Head of caudate nucleus (tissue), 42 donors: Measurements from ENCODE around the gene ANKRD13B.

Experiments used
- DNase-seq, 42 donors: peaks; one replicate each; pipeline versions ENCODE4 v3.0.0 to v3.0.0-alpha.2; 2020 to 2021; ENCODE audit warnings: mixed read lengths in 7 of 42
- intact Hi-C: fragments of 100-400 bp; cut with DNase I; formaldehyde crosslinking; loops from one replicate; pipeline ENCODE4 v1.15.0; 2022

Gene ANKRD13B

DNA sequence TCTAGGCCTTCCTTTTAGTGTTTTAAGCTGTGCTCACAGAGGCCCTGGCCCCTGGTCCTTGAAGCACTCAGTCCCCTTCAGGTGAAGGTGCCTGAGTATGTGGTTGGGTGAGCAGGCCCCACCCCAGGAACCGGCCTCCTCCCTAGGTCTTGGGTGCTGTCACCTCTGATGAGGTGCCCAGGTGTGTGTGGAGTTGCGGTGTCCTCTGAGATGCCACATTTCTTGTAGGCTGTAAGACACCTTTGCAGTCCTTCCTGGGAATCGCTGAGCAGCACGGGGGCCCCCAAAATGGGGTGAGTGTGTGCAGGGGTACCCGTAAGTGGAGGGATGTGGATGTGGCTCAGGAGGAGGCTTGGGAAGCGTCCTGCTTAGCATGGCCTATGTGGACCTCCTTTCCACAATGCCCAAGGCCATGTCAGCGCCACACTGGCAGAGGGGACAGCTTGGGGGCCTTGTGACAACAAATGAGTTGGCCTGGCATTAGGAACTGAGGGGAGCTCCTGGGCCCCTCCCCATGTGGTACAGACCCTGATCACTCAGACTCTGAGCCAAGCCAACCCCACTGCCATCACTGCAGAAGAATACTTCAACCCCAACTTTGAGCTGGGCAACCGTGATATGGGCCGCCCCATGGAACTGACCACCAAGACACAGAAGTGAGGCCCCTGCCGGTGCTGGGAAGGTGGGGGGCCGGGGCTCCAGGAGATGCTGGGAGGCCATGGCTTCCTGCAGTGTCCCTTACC lies 18.6 kb downstream of the ANKRD13B start:
- intact Hi-C loops: no loop called here
- DNase-seq: peak in 1 of 42 donors; percentile 28

DNA sequence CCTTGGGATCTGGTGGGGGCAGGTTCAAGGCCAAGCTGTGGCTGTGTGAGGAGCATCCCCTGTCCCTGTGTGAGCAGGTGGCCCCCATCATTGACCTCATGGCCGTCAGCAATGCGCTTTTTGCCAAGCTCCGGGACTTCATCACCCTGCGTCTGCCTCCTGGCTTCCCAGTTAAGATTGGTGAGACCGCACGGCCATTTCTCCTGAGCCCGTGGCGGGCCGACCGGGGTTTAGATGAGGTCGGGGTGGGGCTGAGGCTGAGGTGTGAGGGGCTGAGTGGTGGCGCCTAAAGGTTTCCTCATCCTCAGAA lies 19.1 kb downstream of the ANKRD13B start:
- intact Hi-C loops: no loop called here
- DNase-seq: no peak

- DNase-seq: peak in 3 of 42 donors; percentile 5 to 45 (median 28)
- intact Hi-C loops: no loop called here
Measured at GRCh38 chr17:29612404-29613280, 19.7 kb downstream of the ANKRD13B start.

DNA sequence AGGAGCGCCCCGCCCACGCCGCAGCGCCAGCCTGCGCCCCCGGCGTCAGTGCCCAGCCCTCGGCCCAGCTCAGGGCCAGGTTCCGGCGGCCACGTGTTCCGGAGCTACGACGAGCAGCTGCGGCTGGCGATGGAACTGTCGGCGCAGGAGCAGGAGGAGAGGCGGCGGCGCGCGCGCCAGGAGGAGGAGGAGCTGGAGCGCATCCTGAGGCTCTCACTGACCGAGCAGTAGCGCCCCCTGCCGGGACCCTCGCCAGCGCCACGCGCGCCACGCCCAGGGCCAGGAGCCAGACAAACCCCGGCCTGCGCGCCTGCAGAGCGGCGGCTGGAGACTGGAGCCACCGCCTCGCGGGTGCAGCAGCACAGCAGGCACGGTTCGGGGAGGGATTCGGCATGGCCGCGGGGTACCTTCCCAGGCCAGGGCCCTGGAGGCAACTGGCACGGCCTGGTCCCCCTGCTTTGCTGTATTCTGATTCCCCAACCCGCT lies 20.5 kb downstream of the ANKRD13B start:
- intact Hi-C loops: no loop called here
- DNase-seq: peak; percentile 86 to 98 (median 95)

GRCh38 chr17:29613856-29614255 lies 20.9 kb downstream of the ANKRD13B start:
- peak in 2 of 42 donors; percentile 36 to 38 for DNase-seq
- intact Hi-C loops: no loop called here

DNA sequence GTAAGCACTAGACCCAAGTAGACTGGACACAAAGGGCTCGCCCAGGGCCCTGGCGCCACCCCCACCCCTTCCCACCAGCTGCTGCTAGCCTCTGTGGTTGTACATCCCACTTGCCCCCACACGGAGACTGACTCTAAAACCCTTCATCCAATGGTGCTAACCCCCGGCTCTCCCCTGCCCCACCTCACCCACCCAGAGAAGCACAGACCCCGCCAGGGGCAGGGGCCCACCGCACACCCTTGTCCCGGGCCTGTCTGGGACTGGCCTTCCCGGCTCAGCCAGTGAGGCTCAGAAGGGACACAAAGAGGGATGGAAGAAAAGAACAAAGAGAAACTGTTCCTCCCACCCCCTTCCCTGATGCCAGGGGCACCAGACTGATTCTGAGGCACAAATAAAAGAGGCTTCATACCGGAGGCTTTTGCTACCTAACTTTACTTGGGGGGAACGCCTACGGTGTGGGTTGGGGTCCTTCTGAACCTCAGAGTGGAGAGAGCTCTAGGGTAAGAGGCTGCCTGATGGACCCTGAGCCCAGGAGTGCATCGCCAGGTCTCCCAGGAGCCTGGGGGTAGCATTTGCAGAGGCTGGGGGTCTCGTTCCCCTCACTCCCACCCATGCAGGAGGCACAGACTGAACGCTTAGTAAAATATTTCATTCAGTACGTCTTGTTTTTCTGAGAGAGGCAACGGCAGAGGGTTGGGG lies 21.6 kb downstream of the ANKRD13B start:
- intact Hi-C loops: loop anchor here (5.0 kb wide), 1 partner anchor 318 kb away; the partner anchor contains the start of gene SSH2
- peak in 23 of 42 donors; percentile 15 to 74 (median 58) for DNase-seq

DNA sequence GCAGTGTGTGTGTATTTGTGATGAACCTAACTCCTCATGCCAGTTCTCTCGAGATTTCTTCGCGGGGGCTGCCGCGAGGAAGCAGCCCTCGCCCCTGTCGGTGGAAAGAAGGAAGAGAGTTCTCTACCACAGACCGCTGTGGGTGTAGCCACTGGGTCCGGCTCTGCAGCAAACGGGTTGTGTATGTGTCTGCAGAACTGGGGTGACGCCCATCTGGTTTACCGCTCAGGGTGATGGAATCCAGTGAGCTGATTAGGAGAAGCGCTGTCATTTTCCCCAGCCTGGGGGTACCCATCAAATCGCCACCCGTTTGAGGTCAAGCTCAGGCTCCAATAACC lies 22.1 kb downstream of the ANKRD13B start:
- intact Hi-C loops: loop anchor here (5.0 kb wide), 1 partner anchor 317 kb away; the partner anchor contains the start of gene SSH2
- peak in 29 of 42 donors; percentile 29 to 72 (median 52) for DNase-seq

DNA sequence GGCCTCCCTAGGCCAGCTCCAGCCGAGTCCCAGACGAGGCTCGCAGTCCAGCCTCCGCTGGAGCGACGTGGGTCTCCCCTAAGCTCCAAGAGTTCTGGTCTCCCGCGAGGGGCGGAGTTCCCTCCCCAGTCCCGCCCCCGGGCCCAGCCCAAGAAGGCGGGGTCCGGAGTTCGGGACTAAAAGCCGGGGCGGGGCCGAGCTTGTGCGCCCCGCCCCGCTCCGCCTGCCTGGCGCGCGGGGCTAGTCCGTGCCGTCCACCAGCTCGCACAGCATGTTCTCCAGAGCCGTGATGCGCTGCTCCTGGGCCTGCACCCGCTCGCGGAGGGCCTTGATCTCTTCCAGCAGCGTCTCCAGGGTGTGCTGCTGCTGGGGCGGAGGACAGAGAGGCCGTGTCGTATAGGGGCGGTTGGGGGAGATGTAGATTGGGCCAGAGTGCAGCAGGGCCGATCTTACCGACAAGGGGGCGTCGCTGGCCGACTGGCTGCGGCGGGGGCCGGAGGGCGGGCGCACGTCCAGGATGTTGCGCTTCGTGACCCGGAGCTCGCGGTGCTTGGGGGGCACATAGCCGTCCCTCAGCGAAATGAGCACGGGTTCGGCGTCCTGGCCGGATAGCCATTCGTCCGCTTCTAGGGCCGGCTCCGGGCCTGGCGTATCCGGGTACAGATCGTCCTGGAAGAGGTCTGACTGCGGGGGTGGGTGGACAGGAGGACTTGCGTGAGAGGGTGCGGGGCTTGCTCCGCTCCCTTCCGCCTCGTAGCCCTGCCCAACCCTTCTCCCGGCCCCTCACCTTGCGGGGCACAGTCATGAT lies 22.8 kb downstream of the ANKRD13B start:
- intact Hi-C loops: loop anchor here (5.0 kb wide), 1 partner anchor 317 kb away; the partner anchor contains the start of gene SSH2
- peak; percentile 82 to 97 (median 95) for DNase-seq

DNA sequence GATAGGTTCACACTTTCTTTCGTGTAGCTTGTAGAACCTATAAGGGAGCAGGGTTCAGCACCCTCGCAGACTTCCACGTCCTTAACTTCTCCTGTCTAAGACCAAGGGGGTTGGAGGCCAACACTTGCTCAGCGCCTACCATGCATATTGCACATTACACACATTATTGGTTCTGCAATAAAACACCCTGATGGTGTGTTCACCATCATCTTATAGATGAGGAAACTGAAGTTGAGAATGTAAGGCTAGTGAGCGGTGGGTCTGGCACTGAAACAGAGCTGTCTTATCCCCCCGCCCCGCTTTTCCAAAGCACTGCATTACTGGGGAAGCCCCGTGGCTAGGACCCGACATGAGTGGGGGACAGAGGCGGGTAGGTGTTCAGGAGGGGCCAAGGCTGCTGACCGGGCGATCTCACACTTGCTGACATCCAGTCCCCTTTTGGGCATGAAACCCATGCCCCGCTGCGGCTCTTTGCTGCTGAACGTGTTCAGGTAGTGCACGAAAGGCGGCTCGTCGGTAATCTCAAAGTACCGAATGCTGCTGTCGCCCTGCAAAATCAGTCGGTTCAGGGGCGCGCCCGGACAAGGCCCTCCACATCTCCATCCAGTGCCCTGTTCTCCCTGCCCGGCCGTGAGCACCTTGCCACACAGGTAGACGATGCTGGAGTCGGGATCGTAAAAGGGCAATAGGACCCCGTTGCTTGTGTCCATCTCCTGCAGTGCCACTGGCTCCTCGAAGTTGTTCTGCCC lies 23.5 kb downstream of the ANKRD13B start:
- intact Hi-C loops: loop anchor here (5.0 kb wide), 1 partner anchor 316 kb away; the partner anchor contains the start of gene SSH2
- peak in 5 of 42 donors; percentile 16 to 51 (median 43) for DNase-seq

DNA sequence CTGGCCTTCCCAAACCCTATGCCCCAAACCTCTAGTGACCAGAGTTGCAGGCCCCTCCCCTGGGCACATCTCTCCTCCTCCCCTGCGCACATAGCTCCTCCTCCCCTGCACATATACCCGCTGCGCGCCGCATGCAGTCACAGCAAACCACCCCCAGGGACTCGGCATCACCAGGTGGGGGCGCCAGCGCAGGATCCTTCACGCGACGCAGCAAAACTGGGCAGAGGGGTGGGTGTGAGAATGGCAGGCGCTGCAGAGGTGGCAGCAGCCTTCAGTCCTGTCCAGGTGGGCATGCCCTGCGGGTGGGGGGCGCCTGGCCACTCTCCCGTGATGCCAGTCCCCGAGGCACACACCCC lies 24.2 kb downstream of the ANKRD13B start:
- DNase-seq: peak; percentile 78 to 96 (median 91)
- intact Hi-C loops: loop anchor here (5.0 kb wide), 1 partner anchor 315 kb away; the partner anchor contains the start of gene SSH2

DNA sequence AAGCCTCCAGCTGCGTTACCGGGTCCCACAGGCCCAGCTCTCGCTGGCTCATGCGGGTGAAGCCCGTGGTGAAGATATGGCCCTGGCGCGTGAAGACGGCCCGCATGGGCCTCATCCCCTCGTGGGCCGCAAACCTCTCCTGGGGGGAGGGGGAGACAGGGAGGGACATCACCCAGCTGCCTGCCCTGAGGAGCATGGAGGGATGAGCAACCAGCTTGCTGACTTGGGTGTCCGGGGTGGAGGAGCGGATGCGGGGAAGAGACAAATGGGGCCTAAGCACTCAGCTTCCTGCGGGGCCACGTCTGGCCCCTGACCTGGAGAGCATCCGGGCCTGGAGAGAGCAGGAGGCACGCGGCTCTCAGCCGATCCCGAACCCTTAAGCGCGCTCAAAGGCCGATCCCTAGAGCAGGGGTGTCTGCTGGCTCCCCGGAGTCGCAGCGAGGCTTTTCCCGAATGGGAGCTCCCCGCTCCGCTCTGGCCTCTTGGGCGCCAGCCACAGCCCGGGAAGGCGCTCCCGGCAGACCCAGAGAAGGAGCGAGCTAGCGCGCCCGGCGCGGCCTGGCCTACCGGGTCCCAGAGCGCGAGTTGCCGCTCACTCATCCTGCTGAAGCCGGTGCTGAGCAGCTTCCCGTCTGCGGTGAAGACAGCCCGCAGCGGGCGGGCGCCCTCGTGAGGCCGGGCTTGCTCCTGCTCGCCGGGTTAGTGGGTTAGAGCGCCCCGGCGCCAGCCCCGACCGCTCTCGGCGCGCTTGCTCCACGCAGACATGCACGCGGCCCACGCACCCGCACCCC lies 24.7 kb downstream of the ANKRD13B start:
- DNase-seq: peak; percentile 55 to 93 (median 85)
- intact Hi-C loops: loop anchor here (5.0 kb wide), 1 partner anchor 315 kb away; the partner anchor contains the start of gene SSH2

GRCh38 chr17:29618272-29619065 lies 25.5 kb downstream of the ANKRD13B start:
- DNase-seq: peak in 1 of 42 donors; percentile 35
- intact Hi-C loops: loop anchor here (5.0 kb wide), 1 partner anchor 314 kb away; the partner anchor contains the start of gene SSH2

- intact Hi-C loops: loop anchor here (5.0 kb wide), 1 partner anchor 313 kb away; the partner anchor contains the start of gene SSH2
- DNase-seq: peak in 26 of 42 donors; percentile 34 to 72 (median 54)
Measured at GRCh38 chr17:29619251-29619650, 26.3 kb downstream of the ANKRD13B start.

GRCh38 chr17:29620271-29620670 lies 27.3 kb downstream of the ANKRD13B start:
- DNase-seq: peak in 1 of 42 donors; percentile 25
- intact Hi-C loops: no loop called here

DNA sequence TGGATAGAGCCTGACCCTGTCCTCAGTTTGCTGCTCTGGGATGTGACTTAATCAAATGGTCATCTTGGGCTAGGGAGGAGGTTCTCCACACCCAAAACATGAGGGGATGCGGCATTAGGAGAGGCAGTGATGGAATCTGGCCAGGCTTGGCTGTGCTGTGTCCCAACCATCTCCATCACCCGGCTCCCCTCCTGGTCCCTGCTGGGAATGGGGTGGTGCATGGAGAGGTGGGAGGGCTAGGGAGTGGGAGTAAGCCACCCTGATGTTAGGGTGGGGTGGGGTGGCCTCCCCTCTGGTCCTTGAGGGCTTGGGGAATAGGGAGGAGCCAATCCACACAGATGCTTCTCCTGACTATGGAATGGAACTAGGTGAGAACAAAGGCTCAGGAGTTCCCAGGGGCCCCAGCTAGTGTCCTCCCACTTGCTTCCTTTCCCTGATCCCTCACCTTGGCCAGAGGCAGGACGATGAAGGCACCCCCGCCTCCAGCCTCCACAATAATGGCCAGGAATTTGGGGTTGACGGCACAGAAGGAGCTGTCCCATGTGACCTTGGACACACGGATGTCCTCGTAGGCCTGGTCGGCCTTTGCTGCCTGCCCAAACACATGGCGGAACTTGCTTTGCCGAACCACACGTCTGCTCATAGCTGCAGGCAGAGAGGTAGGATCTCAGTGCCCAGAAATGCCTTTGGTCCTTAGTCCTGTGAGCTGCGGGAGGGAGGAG lies 28.0 kb downstream of the ANKRD13B start:
- peak in 1 of 42 donors; percentile 32 for DNase-seq
- intact Hi-C loops: no loop called here
